GM21390 (cell line): ENCODE measurements around the gene IL22RA2.
"Not testable (repeated sequence)": the region's sequence is repeated elsewhere in the genome, so short reads cannot be mapped to it uniquely, and the experiment has no call there.

Experiments used
- ATAC-seq: cut with Tn5 transposase; IDR thresholded peaks from one replicate; pipeline ENCODE4 v1.9.1; 2021; ENCODE audit not compliant: unreplicated experiment

IL22RA2 gene

DNA sequence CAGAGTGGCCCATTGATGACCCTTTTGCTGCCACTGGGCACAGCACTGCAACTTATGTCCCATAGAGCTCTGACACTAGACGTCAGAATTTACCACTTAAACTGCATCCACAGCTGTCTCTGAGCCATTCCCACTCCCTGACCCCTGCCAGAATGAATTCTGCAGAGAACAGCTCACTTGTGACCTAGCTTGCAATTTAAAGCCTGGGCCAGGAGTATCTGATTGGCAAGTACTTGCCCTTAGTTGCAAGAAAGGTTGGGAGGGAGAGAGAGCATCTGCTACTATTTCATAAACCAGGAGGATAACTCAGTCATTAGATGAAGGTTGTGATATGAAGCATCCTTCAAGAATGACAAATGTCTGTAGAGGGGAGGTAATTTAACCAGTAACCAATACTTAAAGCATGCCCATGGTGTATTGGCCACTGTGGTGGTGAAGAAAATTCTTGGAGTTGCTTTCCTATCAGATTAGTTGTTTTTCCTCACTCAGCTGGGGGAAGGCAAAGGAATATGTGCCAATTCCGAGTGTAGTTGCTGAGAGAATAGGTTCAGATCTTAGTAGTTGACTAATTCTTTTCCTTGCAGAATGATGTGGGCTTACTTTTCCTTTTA lies 46.5 kb downstream of the IL22RA2 start:
- no peak for ATAC-seq

DNA sequence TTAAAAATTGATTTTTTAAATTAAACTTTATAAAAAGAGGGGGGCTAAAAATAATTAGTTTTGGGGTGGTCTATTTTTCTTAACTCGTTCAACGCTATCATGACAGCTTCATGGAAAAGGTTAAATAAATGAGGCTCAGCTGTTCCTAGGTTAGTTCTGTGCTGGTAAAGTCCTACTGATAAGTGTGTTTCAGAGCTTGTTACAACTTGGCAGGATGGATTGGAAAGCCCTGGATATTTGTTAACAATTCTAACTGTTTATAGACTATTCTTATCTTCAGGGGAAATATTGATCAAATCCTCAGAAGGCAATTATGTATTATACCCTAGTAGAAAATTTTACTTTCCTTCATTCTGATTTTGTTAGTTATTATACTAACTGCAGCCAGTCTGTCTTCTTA lies 50.4 kb downstream of the IL22RA2 start:
- no peak for ATAC-seq

DNA sequence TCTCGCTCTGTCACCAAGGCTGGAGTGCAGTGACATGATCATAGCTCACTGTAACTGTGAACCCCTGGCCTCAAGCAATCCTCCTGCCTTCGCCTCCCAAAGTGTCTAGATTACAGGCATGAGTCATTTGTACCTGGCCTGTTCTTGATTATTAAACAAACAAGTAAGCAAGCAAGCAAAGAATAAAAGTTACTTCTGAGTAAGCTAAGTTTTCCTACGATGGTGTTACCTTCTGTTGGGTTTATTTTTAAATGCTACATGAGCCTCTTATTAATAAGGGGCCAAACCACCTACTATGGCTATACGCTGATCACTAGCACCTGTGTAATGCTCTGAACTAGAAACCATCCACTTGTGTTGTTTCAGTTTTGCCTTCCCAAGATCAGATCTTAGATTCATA lies 50.8 kb downstream of the IL22RA2 start:
- peak; percentile 57 for ATAC-seq

DNA sequence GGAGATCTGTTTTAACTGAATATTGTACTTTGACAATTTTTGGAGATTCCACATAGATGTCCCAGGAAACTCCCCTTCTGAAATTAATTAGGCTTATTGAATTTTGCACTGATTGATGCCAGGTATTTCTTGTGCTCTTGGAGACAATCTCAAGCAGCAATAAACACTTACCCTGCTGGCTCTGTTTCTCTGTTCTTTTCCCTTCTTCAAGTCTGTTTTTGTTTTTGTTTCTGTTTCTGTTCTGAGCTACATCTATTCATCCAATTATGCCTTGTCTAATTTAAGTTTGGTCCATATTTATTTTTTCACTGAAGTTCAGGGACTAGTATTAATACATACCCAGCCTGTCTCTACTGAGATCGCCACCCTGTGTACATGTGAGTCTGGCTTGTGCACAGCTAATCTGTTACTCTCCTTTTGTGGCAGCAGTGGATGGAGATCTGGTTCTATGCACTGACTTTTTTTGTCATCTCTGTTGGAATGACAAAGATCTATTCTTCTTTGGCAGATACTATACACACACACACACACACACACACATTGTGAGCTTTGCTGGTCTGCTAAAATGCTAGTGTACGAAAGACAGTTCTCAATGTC lies 51.9 kb downstream of the IL22RA2 start:
- ATAC-seq, result peak; percentile 41

DNA sequence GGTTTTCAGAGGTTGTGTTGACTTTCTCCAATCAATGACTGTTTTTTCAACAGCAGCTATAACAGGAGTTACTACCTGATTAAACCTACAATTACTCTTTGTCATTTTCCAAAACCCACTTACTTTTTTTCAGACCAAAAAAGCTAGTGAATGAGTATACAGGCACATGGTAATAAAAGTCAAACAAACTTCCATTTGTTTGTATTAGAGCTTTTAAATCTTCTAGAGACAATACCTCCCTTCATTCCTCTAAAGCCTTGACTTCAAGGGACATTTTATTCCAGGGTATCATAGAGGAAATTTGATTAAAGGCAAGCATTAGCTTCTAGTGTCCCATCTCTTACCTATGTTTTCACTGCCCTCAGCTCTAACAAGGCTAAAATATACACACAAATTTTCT lies 52.7 kb downstream of the IL22RA2 start:
- no peak for ATAC-seq

DNA sequence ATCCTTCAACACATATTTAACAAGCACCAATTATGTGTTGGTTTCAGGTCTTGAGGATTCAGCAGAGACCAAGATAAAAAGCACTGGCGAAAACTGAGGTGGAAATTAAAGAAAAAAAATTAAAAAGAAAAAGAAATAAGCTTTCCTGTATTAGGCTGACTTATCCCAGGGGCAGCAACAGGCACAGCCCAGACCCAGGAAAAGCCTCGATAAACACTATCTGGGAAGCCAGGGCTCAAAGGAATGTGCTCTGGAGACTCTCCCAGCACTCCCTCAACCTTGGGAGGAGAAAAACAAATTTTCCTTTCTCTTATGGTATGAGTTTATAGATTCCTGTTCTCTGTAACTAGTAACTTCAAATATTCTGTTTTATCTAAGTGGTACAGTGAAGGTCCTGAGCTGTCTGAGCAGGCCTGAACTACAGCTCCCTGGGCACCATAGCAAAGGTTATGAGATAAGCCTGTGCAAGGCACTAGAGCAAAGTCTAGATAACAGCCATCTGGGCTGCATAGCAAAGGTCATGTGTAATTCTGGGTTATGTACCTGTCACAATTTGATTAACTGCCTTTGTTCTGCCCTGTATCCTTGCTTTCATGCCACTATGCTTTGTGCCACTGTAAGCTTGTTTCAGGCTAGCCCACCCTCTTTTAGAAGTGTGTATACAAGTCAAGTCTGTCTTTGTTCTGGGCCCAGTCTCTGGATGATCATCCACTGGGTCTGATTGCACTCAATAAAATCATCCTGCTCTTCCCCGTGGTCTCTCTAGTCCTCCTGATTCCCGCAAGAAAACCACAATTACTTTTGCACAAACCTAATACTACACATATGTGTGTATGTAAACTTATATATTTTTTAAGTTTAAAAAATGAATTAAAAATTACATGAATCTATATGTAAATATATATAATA lies 54.0 kb downstream of the IL22RA2 start:
- no peak for ATAC-seq

DNA sequence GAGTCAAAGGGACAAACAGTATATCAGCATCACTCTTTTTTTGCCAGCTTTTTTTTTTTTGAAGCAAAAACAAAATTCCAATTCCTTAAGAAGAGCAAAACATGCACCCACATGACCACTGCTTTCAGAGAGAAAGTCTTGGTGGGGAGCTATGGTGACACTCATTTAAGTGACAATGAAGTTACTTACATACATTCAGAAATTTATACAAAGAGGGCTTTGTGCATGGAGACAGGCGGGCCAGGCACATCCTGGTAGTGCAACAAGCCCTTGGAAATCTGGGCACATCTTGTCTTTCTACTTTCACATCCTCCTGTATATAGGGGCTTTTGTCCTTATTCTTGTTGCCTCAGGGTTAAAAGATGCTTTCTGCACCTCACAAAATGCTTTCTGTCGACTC lies 55.9 kb downstream of the IL22RA2 start:
- ATAC-seq, result no peak

DNA sequence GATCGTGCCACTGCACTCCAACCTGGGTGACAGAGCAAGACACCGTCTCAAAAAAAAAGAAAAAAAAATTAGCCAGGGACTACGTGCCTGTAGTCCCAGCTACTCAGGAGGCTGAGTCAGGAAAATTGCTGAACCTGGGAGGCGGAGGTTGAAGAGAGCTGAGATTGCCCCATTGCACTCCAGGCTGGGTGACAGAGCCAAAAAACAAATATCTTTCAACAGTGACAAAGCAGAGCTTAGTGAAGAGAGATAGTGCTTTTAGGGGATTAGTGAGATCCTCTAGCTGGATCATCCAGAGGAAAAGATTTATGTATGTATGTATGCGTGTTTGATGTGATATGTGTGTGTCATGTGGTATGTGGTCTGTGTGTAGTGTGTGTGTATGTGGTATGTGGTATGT lies 56.6 kb downstream of the IL22RA2 start:
- ATAC-seq, result no peak

DNA sequence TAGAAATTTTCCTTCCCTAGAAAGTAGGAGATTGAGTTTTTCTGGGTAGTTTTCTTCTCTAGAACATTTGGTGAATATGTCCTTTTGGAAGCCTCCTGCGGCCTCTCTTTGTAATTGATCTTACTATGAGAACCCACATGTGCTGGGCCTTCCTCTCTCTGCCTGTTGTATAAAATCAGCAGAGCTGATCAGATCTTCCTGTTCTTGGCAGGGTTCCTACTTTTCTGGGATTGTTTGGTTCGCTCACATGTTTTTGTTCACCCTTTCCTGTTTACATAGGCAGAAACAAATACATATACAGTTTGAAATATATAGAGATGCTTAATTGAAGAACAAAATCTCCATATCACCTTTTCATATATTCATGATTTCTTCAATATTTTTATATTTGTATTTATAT lies 57.8 kb downstream of the IL22RA2 start:
- ATAC-seq, result no peak

DNA sequence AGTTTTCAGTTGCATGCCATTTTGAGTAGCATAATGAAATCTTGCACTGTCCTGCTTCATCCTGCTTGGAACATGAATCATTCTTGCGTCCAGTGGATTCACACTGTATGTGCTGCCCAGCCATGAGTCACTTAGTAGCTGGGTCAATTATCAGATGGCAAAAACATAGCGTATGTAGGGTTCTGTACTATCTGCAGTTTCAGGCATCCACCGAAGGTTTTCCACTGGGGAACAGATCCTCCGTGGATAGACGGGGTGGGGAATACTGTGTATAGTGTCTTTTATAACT lies 61.4 kb downstream of the IL22RA2 start:
- ATAC-seq, result no peak

DNA sequence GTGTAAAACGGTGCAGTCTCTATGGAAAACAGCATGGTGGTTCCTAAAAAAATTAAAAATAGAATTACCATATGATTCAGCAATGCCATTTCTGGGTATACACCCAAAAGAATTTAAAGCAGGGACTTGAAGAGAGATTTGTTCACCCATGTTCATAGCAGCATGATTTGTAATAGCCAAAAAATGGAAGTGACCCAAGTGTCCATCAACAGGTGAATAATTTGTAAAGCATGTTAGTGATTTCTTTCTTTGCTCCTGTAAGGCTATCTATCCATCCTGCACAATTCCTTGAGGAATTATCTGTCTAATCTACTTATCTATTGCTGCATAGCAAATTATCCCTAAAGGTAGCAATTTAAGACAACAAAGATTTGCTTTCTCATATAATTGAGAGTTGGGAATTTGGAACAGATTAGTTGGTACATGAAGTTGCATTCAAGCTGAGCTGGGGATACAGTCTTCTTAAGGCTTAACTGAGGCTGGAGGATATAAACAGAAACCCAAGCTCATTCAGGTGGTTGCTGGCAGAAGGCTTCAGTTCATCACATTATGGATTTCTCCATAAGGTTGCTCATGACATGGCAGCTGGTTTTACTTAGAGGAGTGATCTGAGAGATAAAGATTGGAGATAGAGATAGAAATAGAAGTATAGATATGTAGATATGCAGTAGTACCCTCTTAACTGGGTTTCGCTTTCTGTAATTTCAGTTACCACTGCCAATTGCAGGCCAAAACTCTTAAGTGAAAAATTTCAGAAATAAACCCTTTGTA lies 62.0 kb downstream of the IL22RA2 start:
- no peak for ATAC-seq

DNA sequence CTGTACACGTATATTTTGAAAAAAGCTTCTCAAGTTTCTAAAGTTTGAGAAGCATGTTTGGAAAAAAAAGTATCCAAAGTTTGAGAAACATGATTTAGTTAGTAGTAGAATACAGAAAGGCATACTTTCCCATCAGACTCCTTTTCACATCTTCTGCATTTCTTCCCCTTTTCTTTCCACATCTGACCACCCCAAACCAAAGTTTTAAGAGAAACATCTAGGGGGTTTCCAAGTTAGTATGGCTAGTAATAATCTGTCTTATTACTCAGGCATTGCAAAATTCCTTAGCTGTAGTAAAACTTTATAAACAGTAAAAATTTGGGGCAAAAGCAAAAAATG lies 65.7 kb downstream of the IL22RA2 start:
- ATAC-seq, result no peak

DNA sequence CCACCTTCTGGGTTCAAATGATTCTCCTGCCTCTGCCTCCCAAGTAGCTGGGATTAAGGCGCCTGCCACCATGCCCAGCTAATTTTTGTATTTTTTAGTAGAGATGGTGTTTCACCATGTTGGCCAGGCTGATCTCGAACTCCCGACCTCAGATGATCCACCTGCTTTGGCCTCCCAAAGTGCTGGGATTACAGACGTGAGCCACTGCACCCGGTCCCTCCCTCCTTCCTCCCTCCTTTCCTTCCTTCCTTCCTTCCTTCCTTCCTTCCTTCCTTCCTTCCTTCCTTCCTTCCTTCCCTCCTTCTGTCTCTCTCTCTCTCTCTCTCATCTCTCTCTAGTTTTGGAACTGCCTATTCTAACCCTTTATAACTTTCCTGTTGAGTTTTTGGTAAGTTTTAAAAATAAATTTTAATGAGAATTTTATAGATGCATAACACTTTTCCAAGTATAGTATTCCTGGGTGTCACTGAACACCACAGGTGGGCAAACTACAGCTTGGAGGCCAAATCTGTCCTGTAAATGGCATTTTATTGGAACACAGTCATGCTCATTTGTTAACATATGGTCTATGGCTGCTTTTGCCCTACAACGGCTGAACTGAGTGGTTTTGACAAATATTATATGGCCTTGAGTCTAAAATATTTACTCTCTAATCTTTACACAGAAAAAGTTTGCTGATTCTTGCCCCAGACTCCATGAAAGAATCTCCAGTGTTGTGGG lies 66.2 kb downstream of the IL22RA2 start:
- ATAC-seq, result not testable (repeated sequence)

DNA sequence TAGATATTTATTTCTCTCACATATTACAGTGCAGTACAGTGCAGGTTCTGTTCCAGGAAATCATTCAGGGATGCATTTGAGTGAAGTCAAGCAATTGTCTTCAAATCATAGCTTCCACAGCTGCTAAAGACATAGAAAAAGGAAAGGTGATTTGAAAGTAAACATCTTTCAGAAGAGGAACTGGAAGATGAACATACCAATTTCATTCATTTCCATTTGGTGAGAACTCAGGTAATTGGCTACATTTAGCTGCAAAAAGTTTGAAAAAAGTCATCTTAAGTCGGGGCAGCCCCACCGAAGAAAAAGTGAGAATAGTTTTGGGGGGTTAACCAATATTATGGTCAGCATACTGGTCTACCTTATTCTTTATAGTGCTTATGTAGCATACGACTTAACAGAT lies 67.3 kb downstream of the IL22RA2 start:
- no peak for ATAC-seq

DNA sequence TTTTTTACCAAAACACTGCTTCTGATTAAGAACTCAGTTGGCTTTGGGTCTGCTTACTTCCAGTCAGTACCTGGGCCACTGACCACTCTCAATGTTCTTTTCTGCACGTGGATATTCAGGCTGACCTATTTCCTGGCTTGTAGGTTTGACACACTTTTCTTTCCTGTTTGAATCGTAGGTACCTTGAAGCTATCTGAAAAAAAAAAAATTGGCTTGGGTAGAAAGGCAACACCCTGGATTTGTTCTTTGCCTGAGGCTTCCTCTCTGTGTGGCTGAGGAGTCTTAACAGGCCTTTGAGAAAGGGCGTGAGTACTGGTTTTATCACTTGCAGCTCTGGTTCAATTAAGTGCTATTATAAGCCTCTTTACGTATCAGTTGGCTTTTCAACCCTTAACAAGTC lies 68.1 kb downstream of the IL22RA2 start:
- no peak for ATAC-seq

DNA sequence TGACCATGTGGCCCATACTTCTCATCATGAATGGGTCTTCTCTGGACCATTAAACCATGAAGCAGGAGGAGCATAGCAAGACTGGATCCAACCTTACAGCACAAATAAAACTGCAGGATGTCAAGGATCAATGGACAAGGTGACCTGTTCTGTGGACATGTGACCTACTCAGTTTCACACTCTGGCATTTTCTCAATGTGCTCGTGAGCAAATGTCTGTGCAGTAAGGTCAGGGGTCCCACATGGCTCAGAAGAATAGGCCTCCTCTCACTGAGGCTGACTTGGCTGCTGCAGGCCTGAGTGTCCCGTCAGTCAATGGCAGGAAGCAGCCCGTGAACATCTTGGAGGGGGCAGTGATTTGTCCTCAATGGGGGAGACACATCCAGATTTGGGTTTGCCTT lies 68.5 kb downstream of the IL22RA2 start:
- ATAC-seq, result no peak

DNA sequence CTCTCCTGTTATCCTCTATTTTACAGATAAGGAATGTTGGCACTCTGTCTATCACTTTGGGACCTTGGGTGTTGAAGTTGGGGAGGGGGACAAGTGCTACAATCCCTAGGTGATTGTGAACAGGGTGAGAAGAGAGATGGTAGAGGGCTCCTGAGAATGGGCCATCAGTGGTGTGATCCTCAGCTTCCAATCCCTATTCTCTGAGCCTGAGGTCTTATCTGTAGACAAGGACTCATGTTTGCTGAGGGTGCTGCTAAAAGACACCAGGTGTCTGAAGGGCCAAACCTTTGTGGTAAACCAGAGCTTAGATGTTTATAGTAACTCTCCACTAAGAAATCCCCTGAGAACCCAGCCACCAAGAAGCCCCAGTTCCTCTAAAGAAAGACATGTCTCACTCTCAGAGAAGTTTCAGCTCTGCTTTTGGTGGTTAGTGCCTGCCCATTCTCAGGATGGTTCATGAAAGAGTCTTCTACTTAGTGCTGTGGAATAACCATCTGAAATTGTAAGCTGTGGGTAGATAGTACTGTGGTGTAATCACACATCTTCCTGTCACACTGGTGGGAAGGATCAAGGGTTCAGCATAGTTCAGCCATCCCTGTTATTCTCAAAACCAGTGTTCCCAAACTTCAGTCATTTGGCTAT lies 70.5 kb downstream of the IL22RA2 start:
- peak; percentile 82 for ATAC-seq

DNA sequence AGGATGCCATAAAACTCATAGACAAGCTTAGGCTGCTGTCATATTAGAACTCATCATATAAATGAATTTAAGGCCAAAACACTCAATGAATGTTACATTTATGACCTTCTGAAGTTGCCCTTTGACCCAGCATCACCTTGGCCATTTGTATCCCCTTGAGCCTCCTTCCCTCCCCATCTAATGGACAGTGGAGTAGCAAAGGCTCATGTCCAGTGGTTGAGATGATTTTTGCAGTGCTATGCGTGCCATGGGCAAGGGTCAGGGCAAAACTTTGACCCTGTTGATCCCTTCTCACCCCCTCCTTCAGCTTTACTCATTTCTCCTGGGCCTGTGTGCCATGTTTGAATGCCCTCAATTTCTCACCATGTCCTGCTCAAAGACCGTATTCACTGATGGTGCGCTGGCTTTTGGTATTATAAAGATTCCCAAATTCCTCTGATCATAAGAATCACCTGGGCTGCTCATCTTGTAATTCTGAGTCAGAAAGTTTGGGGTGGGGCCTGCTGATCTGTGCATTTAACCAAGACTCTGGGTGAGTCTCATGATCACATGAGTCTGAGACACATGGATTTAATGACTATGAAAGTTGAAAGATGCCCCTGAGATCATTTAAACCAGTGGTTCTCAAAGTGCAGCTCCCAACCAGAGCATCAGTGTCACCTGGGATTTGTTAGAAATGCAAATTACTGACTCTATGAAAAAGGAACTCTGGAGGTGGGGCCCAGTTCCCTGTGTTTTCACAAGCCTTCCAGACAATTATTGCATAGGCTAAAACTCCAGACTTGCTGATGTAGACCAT lies 71.2 kb downstream of the IL22RA2 start:
- ATAC-seq, result peak; percentile 29

DNA sequence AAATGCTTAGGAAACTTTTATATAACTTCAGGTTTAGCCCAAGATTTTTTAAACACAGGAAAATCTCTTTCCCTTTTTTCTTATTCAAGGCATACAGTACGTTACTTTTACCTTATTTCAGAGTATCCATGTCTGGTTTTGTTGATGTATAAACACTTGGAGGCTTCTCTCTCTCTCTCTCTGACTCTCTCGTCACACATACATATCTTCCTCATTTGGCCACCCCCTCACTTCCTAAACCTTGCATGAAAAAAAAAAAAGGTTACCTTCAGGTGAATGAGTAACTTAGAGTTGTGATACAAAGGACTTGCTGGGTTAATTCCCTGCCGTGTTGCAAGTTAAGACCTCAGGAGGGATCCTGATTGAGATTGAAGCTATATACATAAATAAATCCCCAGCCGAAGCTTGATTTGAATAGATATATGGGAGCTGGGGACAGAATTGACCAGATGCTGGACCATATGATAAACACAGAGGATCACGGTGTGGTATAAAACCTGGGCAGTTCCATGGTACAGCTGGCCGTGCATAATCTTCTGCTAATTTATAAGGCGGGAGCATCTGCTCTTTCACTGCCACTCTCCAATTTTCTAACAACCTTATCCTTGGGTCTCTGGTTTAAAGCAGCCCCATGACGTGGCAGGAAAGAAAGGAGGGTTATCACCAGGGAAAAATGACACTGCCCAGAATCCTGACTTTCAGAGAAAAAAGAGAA lies 73.6 kb downstream of the IL22RA2 start:
- ATAC-seq, result no peak
